K562 (cell line): ENCODE results near the gene PAN2. TPM values are rescaled to one million over a fixed set of nuclear protein-coding genes. Genes with fewer than 3 reads are reported as not detected.

Source experiments
- ATF1 ChIP-seq, 2 experiments: fragments of 450-650 bp in 1 of 2; IDR thresholded peaks; 2 replicates each; pipeline ENCODE4 v1.6.1; 2016; ENCODE audit warnings: missing compliant biosample characterization in 1 of 2, missing genetic modification characterization in 1 of 2
- BDP1 ChIP-seq: IDR thresholded peaks from 3 replicates; pipeline ENCODE4 v1.6.1; 2011; ENCODE audit not compliant: insufficient read length, insufficient read depth
- CXXC5 ChIP-seq: fragments of 250-450 bp; sonication (Bioruptor Pico); IDR thresholded peaks from 2 replicates; pipeline ENCODE4 v1.8.0; 2022; ENCODE audit warnings: inconsistent platforms, mild to moderate bottlenecking, moderate library complexity
- GATAD2B ChIP-seq: fragments of 450-650 bp; IDR thresholded peaks from 2 replicates; pipeline ENCODE4 v1.6.1; 2017; ENCODE audit warnings: mild to moderate bottlenecking, borderline replicate concordance
- HOXB6 ChIP-seq: fragments of 250-450 bp; sonication (Bioruptor Pico); IDR thresholded peaks from 2 replicates; pipeline ENCODE4 v1.5.1; 2022; ENCODE audit warnings: mild to moderate bottlenecking, borderline replicate concordance
- IRF2 ChIP-seq: sonication (generic); formaldehyde crosslinking; IDR thresholded peaks from 2 replicates; pipeline ENCODE4 v1.8.1; 2022; ENCODE audit warnings: mild to moderate bottlenecking, missing genetic modification reagents
- SRSF9 ChIP-seq: fragments of 200-400 bp; formaldehyde crosslinking; IDR thresholded peaks from 2 replicates; pipeline ENCODE4 v1.6.1; 2017; ENCODE audit warnings: low read depth, low read length, borderline replicate concordance
- ZNF695 ChIP-seq: fragments of 450-650 bp; formaldehyde crosslinking; IDR thresholded peaks from 2 replicates; pipeline ENCODE4 v1.4.0; 2020; ENCODE audit warnings: mild to moderate bottlenecking, moderate library complexity
- polyA plus RNA-seq, 8 experiments: library from polyadenylated mRNA; depleted of rRNA in 4 of 8; stranded (reverse) in 5 of 8; unstranded in 3 of 8; fragments of >200 nt; fragmentation: Nextera tagmentation in 2 of 8; fragmentation: Illumina TruSeq in 1 of 8; extraction: Ambion mirVana in 2 of 8; extraction: Trizol in 1 of 8; gene quantifications; 2 replicates each; pipeline versions ENCODE4 v1.2.1 to v1.2.3, GENCODE V29; 2011 to 2014; ENCODE audit warnings: inconsistent platforms in 1 of 8, missing spikeins in 1 of 8
- total RNA-seq, 7 experiments: library from RNA; depleted of rRNA in 6 of 7; stranded (reverse); fragments of >200 nt in 6 of 7; fragmentation: Illumina TruSeq in 2 of 7; extraction: Trizol in 2 of 7; gene quantifications; 2 replicates each; pipeline versions ENCODE4 v1.2.1 to v1.2.3, GENCODE V29; 2011 to 2021; ENCODE audit warnings: low replicate concordance in 1 of 7
- TF ChIP-seq, protein P1 (sequence below): sonication (generic); formaldehyde crosslinking; IDR thresholded peaks from 2 replicates; pipeline ENCODE4 v1.8.0; 2022; ENCODE audit warnings: mild to moderate bottlenecking, missing genetic modification reagents
- TF ChIP-seq, protein P2 (sequence below), 2 experiments: fragments of 450-650 bp; IDR thresholded peaks; 2 replicates each; pipeline ENCODE4 v1.6.1; 2016; ENCODE audit warnings: mild to moderate bottlenecking in 2 of 2, borderline replicate concordance in 1 of 2, low read depth in 1 of 2, moderate library complexity in 1 of 2
- TF ChIP-seq, protein P3 (sequence below): IDR thresholded peaks from 2 replicates; pipeline ENCODE4 v1.6.1; 2012; ENCODE audit warnings: low read depth, low read length, improper control_type of control experiment, borderline replicate concordance

Gene PAN2
- total and polyA plus RNA-seq, 9 of the 15 experiments (the other 6 are each of a cell fraction or from before 2014, with no cell fraction given) = 15.0 to 66.1 (median 25.9) TPM

DNA sequence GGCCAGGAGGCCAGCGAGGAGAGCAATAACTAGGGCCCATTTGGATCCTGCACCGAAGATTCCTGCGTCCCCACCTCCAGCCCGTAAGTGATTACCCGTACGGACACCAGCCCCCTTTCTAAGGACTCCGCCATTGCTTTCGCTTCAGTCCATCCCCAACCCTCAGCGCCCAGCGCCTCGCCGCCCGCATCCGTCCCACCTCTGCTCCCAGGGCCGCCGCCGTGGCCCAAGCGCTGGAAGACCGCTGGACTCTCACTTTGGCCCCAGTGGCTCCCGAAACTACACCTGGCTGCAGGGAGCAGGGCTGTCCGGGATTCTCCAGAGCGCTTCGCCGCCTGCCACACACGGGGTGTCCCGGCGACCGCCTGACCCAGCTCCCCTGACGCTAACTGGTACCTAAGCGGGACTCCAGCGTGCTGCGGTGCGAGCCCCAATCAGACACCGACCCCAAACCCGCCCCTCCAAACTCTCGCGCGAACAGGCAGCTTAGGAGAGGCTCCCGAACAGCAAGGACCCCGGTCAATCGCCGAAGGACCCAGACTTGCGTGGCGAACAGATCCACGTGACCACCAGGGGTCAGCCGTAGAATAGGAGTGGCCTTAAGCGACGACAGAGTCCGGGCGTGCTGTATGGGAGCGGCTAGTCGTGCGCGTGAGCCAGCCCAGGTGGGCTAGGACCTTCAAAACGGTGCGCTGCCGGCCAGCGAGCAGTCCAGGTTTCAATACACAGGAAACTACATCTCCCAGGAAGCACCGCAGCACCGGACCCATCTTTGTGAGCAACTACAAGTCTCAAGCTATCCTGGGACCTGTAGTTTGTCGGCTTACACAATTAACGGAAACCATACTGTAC lies 18.0 kb downstream of the PAN2 start, which contains the start of gene CNPY2 (continued):
- no peak for TF ChIP-seq ATF1 (CRISPR knock-in tag; IDR thresholded peaks at IDR 0.05)
- peak; percentile 90 for TF ChIP-seq ATF1 (tag; IDR thresholded peaks at IDR 0.05)
- TF ChIP-seq ZNF695 (CRISPR knock-in tag) = no peak
- TF ChIP-seq BDP1 = no peak
- no peak for TF ChIP-seq GATAD2B
- TF ChIP-seq, protein P1, sequence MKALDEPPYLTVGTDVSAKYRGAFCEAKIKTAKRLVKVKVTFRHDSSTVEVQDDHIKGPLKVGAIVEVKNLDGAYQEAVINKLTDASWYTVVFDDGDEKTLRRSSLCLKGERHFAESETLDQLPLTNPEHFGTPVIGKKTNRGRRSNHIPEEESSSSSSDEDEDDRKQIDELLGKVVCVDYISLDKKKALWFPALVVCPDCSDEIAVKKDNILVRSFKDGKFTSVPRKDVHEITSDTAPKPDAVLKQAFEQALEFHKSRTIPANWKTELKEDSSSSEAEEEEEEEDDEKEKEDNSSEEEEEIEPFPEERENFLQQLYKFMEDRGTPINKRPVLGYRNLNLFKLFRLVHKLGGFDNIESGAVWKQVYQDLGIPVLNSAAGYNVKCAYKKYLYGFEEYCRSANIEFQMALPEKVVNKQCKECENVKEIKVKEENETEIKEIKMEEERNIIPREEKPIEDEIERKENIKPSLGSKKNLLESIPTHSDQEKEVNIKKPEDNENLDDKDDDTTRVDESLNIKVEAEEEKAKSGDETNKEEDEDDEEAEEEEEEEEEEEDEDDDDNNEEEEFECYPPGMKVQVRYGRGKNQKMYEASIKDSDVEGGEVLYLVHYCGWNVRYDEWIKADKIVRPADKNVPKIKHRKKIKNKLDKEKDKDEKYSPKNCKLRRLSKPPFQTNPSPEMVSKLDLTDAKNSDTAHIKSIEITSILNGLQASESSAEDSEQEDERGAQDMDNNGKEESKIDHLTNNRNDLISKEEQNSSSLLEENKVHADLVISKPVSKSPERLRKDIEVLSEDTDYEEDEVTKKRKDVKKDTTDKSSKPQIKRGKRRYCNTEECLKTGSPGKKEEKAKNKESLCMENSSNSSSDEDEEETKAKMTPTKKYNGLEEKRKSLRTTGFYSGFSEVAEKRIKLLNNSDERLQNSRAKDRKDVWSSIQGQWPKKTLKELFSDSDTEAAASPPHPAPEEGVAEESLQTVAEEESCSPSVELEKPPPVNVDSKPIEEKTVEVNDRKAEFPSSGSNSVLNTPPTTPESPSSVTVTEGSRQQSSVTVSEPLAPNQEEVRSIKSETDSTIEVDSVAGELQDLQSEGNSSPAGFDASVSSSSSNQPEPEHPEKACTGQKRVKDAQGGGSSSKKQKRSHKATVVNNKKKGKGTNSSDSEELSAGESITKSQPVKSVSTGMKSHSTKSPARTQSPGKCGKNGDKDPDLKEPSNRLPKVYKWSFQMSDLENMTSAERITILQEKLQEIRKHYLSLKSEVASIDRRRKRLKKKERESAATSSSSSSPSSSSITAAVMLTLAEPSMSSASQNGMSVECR = peak; percentile 64
- TF ChIP-seq SRSF9 = no peak
- no peak for TF ChIP-seq IRF2
- TF ChIP-seq, protein P2, sequence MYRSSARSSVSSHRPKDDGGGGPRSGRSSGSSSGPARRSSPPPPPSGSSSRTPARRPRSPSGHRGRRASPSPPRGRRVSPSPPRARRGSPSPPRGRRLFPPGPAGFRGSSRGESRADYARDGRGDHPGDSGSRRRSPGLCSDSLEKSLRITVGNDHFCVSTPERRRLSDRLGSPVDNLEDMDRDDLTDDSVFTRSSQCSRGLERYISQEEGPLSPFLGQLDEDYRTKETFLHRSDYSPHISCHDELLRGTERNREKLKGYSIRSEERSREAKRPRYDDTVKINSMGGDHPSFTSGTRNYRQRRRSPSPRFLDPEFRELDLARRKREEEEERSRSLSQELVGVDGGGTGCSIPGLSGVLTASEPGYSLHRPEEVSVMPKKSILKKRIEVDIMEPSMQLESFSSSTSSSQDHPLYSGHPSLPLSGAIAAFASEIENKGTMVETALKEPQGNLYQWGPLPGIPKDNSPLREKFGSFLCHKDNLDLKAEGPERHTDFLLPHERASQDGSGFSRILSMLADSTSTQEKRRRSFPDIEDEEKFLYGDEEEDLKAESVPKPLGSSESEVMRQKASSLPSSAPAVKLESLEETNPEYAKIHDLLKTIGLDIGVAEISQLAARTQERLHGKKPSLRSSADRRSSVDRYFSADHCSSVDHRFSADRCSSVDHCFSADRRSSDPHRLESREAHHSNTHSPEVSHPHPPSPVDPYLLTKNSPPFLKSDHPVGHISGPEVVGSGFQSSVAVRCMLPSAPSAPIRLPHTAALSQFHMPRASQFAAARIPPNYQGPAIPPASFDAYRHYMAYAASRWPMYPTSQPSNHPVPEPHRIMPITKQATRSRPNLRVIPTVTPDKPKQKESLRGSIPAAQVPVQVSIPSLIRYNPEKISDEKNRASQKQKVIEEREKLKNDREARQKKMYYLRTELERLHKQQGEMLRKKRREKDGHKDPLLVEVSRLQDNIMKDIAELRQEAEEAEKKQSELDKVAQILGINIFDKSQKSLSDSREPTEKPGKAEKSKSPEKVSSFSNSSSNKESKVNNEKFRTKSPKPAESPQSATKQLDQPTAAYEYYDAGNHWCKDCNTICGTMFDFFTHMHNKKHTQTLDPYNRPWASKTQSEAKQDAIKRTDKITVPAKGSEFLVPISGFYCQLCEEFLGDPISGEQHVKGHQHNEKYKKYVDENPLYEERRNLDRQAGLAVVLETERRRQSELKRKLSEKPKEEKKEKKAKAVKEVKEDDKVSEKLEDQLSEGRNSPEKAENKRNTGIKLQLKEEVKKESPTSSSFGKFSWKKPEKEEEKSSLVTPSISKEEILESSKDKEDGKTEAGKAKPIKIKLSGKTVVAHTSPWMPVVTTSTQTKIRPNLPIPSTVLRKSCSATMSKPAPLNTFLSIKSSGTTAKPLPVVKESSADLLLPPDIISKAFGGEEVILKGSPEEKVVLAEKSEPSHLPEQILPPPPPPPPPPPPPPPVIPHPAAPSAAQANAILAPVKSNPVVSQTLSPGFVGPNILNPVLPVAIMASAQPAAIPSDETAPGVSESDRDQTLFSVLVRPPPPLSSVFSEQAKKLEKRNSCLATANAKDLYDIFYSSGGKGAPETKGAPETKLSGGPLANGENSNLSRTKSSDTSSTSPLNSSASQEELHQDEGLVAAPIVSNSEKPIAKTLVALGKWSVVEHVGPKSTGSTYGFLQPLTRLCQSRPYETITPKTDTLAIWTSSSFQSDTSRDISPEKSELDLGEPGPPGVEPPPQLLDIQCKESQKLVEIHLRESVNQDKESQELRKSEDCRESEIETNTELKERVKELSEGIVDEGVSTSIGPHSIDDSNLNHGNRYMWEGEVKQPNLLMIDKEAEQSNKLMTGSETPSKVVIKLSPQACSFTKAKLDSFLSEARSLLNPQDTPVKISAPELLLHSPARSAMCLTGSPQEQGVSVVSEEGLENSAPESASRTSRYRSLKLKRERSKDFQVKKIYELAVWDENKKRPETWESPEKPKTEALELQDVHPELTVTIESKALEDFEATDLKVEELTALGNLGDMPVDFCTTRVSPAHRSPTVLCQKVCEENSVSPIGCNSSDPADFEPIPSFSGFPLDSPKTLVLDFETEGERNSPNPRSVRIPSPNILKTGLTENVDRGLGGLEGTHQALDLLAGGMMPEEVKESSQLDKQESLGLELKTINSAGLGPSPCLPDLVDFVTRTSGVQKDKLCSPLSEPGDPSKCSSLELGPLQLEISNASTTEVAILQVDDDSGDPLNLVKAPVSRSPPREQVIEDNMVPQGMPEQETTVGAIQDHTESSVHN (IDR thresholded peaks at IDR 0.05; ENCODE audit: borderline replicate concordance in 1 of 2, low read depth in 1 of 2) = no peak; a peak in 1 of 4 replicates
- no peak for TF ChIP-seq HOXB6
- TF ChIP-seq, protein P3, sequence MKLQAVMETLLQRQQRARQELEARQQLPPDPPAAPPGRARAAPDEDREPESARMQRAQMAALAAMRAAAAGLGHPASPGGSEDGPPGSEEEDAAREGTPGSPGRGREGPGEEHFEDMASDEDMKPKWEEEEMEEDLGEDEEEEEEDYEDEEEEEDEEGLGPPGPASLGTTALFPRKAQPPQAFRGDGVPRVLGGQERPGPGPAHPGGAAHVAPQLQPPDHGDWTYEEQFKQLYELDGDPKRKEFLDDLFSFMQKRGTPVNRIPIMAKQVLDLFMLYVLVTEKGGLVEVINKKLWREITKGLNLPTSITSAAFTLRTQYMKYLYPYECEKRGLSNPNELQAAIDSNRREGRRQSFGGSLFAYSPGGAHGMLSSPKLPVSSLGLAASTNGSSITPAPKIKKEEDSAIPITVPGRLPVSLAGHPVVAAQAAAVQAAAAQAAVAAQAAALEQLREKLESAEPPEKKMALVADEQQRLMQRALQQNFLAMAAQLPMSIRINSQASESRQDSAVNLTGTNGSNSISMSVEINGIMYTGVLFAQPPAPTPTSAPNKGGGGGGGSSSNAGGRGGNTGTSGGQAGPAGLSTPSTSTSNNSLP = no peak
- TF ChIP-seq CXXC5 = peak; percentile 89
